HepG2 (cell line): Measurements from ENCODE around the gene HPCAL4. TPM values are rescaled to one million over a fixed set of nuclear protein-coding genes. Genes with fewer than 3 reads are reported as not detected.

Experiments used
- ATAC-seq: fragments of 200-7000 bp; cut with Tn5 transposase; 3 replicates; pipeline ENCODE4 v1.9.1; 2020; ENCODE audit warnings: mild to moderate bottlenecking, moderate library complexity
- BruUV-seq: library from RNA; stranded (reverse); fragments of 400-500 nt; replicated peaks from 2 replicates; lab custom pipeline; 2021; lab: Mats Ljungman, UMichigan
- CTCF ChIA-PET: fragments of 300-600 bp; formaldehyde crosslinking; extraction: SDS; loops from one replicate; lab custom pipeline; 2021; ENCODE audit warnings: low total read pairs, inconsistent platforms, low intra/inter-chr PET ratio; lab: Yijun Ruan, JAX
- POLR2A ChIA-PET: fragments of 350-600 bp; sonication (Branson Sonifier 250); formaldehyde crosslinking; loops from one replicate; lab custom pipeline; 2020; ENCODE audit warnings: antibody characterized with exemption, inconsistent platforms; lab: Yijun Ruan, JAX
- DNase-seq: peaks from one replicate; pipeline ENCODE4 v3.0.0-alpha.2; 2015; ENCODE audit warnings: low spot score
- FAIRE-seq: peaks from 3 replicates; lab custom pipeline; 2011; peaks lifted over from hg19 to GRCh38; lab: Jason Lieb, UNC
- H2AFZ ChIP-seq: one replicate; pipeline ENCODE4 v1.6.1; 2011; ENCODE audit warnings: low read length, inconsistent platforms
- H3K27ac ChIP-seq: fragments of 300-600 bp; 3 replicates; pipeline ENCODE4 v1.8.0; 2011; ENCODE audit warnings: mixed run types, mild to moderate bottlenecking, mixed read lengths, low read length, inconsistent platforms; ENCODE audit not compliant: insufficient read depth; ENCODE audit errors: extremely low read length
- H3K27me3 ChIP-seq, 2 experiments: fragments of 200-600 bp in 1 of 2; 2 replicates in 1 of 2; 3 replicates in 1 of 2; pipeline versions ENCODE4 v1.6.0 to v1.8.0; 2011; ENCODE audit warnings: low read length in 2 of 2, mild to moderate bottlenecking in 2 of 2, moderate library complexity in 2 of 2, inconsistent platforms in 1 of 2; ENCODE audit not compliant: insufficient read depth in 2 of 2, control insufficient read depth in 1 of 2
- H3K36me3 ChIP-seq, 2 experiments: fragments of 200-600 bp in 1 of 2; replicated peaks in 1 of 2; 2 replicates in 1 of 2; 3 replicates in 1 of 2; pipeline versions ENCODE4 v1.5.1 to v1.8.0; 2011; ENCODE audit warnings: low read length in 2 of 2, inconsistent platforms in 1 of 2; ENCODE audit not compliant: insufficient read depth in 2 of 2, control insufficient read depth in 1 of 2
- H3K4me1 ChIP-seq: 2 replicates; pipeline ENCODE4 v1.5.1; 2012; ENCODE audit warnings: low read length, inconsistent platforms; ENCODE audit not compliant: insufficient read depth
- H3K4me2 ChIP-seq: 2 replicates; pipeline ENCODE4 v1.6.0; 2011; ENCODE audit warnings: low read depth, low read length, inconsistent platforms
- H3K4me3 ChIP-seq, 3 experiments: fragments of 200-600 bp in 1 of 3; sonication (generic), shearing (Covaris generic) in 1 of 3; replicated peaks in 1 of 3; 2 replicates each; pipeline ENCODE4 v1.5.1; 2011 to 2016; ENCODE audit warnings: low read length in 3 of 3, inconsistent platforms in 2 of 3, low read depth in 2 of 3, mild to moderate bottlenecking in 2 of 3, control low read depth in 1 of 3, mixed read lengths in 1 of 3; ENCODE audit not compliant: insufficient read depth in 1 of 3
- H3K79me2 ChIP-seq: one replicate; pipeline ENCODE4 v1.6.1; 2011; ENCODE audit warnings: low read length, inconsistent platforms; ENCODE audit not compliant: insufficient read depth
- H3K9ac ChIP-seq: 2 replicates; pipeline ENCODE4 v1.6.0; 2011; ENCODE audit warnings: mild to moderate bottlenecking, low read depth, low read length, inconsistent platforms; ENCODE audit not compliant: insufficient read depth
- H3K9me3 ChIP-seq: 2 replicates; pipeline ENCODE4 v1.5.1; 2012; ENCODE audit warnings: mild to moderate bottlenecking, low read length
- H4K20me1 ChIP-seq: 2 replicates; pipeline ENCODE4 v1.6.0; 2011; ENCODE audit warnings: inconsistent platforms, mild to moderate bottlenecking, low read length, moderate library complexity; ENCODE audit not compliant: insufficient read depth
- BRCA1 ChIP-seq: sonication (generic); formaldehyde crosslinking; IDR thresholded peaks from 2 replicates; pipeline ENCODE4 v1.4.0; 2020; ENCODE audit warnings: missing genetic modification reagents
- EED ChIP-seq: sonication (generic); formaldehyde crosslinking; IDR thresholded peaks from 2 replicates; pipeline ENCODE4 v1.5.0; 2020; ENCODE audit warnings: mild to moderate bottlenecking, missing genetic modification reagents
- HNRNPK ChIP-seq: fragments of 200-400 bp; formaldehyde crosslinking; IDR thresholded peaks from 2 replicates; pipeline ENCODE4 v1.6.1; 2018; ENCODE audit warnings: low read length, low read depth, moderate library complexity, mild to moderate bottlenecking; ENCODE audit not compliant: poor library complexity, severe bottlenecking
- SNAPC4 ChIP-seq: sonication (generic); formaldehyde crosslinking; IDR thresholded peaks from 2 replicates; pipeline ENCODE4 v1.4.0; 2020; ENCODE audit warnings: mild to moderate bottlenecking, missing genetic modification reagents
- ZNF333 ChIP-seq: sonication (generic); formaldehyde crosslinking; IDR thresholded peaks from 2 replicates; pipeline ENCODE4 v1.4.0; 2020; ENCODE audit warnings: mild to moderate bottlenecking, missing genetic modification reagents, borderline replicate concordance
- WGBS: methylation state at CpG from one replicate; pipeline ENCODE4 v1.1.6; 2017; ENCODE audit warnings: low lambda C conversion rate; 5-methylcytosine and 5-hydroxymethylcytosine counted together
- in situ Hi-C: cut with HindIII; loops from 2 replicates; pipeline ENCODE4 v1.10.0; 2017; ENCODE audit warnings: low pct_unique_long_range_greater_than_20kb; ENCODE audit not compliant: extremely low pct_ligation_motif_present
- intact Hi-C: fragments of 100-400 bp; cut with micrococcal nuclease; formaldehyde crosslinking; loops from one replicate; pipeline ENCODE4 v1.10.0; 2022; ENCODE audit not compliant: unreplicated experiment
- polyA plus RNA-seq, 8 experiments: library from polyadenylated mRNA; depleted of rRNA in 3 of 8; stranded (reverse) in 7 of 8; unstranded in 1 of 8; fragments of >200 nt; fragmentation: Illumina TruSeq in 4 of 8; extraction: Trizol in 4 of 8; gene quantifications; 2 replicates each; pipeline versions ENCODE4 v1.2.1 to v1.2.3, GENCODE V29; 2011 to 2016; ENCODE audit warnings: low read depth in 4 of 8, missing spikeins in 1 of 8, mixed read lengths in 1 of 8; ENCODE audit not compliant: insufficient read depth in 1 of 8
- total RNA-seq, 5 experiments: library from RNA; depleted of rRNA; stranded (reverse); fragments of >200 nt; fragmentation: Illumina TruSeq; extraction: Trizol; gene quantifications; 2 replicates each; pipeline ENCODE4 v1.2.3, GENCODE V29; 2016; ENCODE audit warnings: low read depth in 1 of 5
- TF ChIP-seq, protein P1 (sequence below): sonication (generic); formaldehyde crosslinking; IDR thresholded peaks from 2 replicates; pipeline ENCODE4 v1.4.0; 2020; ENCODE audit warnings: mild to moderate bottlenecking, missing genetic modification reagents
- TF ChIP-seq, protein P2 (sequence below): sonication (generic); formaldehyde crosslinking; IDR thresholded peaks from 2 replicates; pipeline ENCODE4 v1.4.0; 2020; ENCODE audit warnings: mild to moderate bottlenecking, missing genetic modification reagents

HPCAL4 gene
- total and polyA plus RNA-seq, 2 of the 13 experiments (the other 11 are each of a cell fraction or from before 2014, with no cell fraction given), result not detected

DNA sequence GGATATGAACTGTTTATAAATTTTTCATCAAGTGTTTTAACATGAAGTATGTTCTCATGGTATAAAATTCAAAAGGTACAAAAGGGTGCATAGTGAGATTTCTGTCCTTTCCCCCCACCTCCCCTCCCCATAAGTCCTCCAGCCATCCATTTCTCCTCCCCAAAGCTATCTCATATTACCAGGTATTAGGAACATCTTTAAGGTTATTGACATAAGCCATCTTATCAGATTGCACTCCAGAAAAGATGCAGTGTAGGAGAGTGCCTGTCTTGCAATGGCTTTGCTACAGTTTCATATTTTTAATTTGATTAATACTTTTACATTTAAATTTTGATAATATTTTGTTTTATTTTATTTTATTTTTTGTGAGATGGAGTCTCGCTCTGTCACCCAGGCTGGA is 13.5 kb upstream of the HPCAL4 start:
- intact Hi-C loops (no loop called here), in situ Hi-C loops (loop anchor here (5.0 kb wide), 1 partner anchor 98 kb away; no protein-coding TSS in a partner anchor)
- DNase-seq (no peak), FAIRE-seq (no peak), ATAC-seq (no peak)
- POLR2A ChIA-PET, result no interaction called here
- H3K9me3 ChIP-seq, result no peaks in the 10 kb centered on the region
- H3K27me3 ChIP-seq, result peaks cover 0 to 6% of the 10 kb centered on the region in 2 experiments; a peak in 1 of 5 replicates
- H3K4me3 ChIP-seq, result no peak overlapping the region
- H3K4me1 ChIP-seq, result peaks cover 11% of the 10 kb centered on the region
- no peaks in the 10 kb centered on the region for H4K20me1 ChIP-seq
- 7% methylated on average over 1 of the region's 1 CpG for WGBS
- H2AFZ ChIP-seq, result no peak overlapping the region
- CTCF ChIA-PET, result no interaction called here
- no TSS peak for BruUV-seq
- TF ChIP-seq HNRNPK, result peak; percentile 50
- no peak for TF ChIP-seq ZNF333 (CRISPR knock-in tag)
- H3K27ac ChIP-seq, result no peak overlapping the region
- H3K4me2 ChIP-seq, result no peak overlapping the region
- no peaks in the 10 kb centered on the region for H3K79me2 ChIP-seq
- H3K36me3 ChIP-seq, result no peaks in the 10 kb centered on the region
- no peak overlapping the region for H3K9ac ChIP-seq

DNA sequence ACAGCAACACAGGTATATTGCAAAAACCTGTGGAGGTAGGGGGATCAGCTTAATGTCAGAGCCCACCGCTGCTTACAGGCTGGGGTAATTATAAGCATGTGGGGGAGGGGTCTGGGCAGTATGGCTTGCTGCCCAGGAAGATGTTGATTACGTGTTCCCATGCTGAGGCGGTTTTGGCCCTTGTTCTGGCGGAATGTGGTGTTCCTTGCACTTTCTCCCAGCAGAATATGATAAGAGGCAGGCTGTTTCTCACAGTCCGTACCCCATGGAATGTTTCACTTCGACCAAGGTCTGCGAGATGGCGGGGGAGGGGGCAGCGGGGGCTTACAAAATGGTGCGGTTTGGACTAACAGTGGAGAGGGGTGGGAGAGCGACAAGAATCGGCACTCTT is 9.8 kb upstream of the HPCAL4 start:
- Histone ChIP-seq H3K4me1 (peaks cover 11% of the 10 kb centered on the region), H3K27me3 (peaks cover 0 to 12% of the 10 kb centered on the region in 2 experiments; a peak in 1 of 5 replicates), H4K20me1 (no peaks in the 10 kb centered on the region), H3K36me3 (no peaks in the 10 kb centered on the region), H3K4me3 (0 out of 6 replicates have a peak overlapping the region, but pooled peaks of 1 of the 3 experiments have one; percentile 4), H3K27ac (no peak overlapping the region), H2AFZ (no peak overlapping the region), H3K9ac (no peak overlapping the region), H3K4me2 (peak overlapping the region; percentile 12; the same call in 1 of the 2 replicates), H3K9me3 (no peaks in the 10 kb centered on the region), H3K79me2 (no peaks in the 10 kb centered on the region)
- no peak for DNase-seq
- ChIA-PET CTCF (interaction anchor here (1.5 kb wide), 1 partner anchor 19 kb away, joined by 17 read pairs; no protein-coding TSS in a partner anchor), POLR2A (no interaction called here)
- in situ Hi-C loops, result loop anchor here (5.0 kb wide), 1 partner anchor 101 kb away; no protein-coding TSS in a partner anchor
- FAIRE-seq, result no peak
- intact Hi-C loops, result no loop called here
- peak; percentile 19; the same call in 1 of the 3 replicates for ATAC-seq
- 7% methylated on average over 10 of the region's 12 CpGs for WGBS
- no TSS peak for BruUV-seq
- no peak for TF ChIP-seq BRCA1 (CRISPR knock-in tag)
- TF ChIP-seq, protein P1, sequence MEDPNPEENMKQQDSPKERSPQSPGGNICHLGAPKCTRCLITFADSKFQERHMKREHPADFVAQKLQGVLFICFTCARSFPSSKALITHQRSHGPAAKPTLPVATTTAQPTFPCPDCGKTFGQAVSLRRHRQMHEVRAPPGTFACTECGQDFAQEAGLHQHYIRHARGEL (CRISPR knock-in tag), result no peak
- TF ChIP-seq, protein P2, sequence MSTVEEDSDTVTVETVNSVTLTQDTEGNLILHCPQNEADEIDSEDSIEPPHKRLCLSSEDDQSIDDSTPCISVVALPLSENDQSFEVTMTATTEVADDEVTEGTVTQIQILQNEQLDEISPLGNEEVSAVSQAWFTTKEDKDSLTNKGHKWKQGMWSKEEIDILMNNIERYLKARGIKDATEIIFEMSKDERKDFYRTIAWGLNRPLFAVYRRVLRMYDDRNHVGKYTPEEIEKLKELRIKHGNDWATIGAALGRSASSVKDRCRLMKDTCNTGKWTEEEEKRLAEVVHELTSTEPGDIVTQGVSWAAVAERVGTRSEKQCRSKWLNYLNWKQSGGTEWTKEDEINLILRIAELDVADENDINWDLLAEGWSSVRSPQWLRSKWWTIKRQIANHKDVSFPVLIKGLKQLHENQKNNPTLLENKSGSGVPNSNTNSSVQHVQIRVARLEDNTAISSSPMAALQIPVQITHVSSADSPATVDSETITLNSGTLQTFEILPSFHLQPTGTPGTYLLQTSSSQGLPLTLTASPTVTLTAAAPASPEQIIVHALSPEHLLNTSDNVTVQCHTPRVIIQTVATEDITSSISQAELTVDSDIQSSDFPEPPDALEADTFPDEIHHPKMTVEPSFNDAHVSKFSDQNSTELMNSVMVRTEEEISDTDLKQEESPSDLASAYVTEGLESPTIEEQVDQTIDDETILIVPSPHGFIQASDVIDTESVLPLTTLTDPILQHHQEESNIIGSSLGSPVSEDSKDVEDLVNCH (CRISPR knock-in tag), result no peak
- no peak for TF ChIP-seq EED
- TF ChIP-seq SNAPC4, result no peak
